ENCODE measurements around the gene CCDC30.
"Not testable (repeated sequence)": the region's sequence is repeated elsewhere in the genome, so short reads cannot be mapped to it uniquely, and the experiment has no call there.

CCDC30 gene

DNA sequence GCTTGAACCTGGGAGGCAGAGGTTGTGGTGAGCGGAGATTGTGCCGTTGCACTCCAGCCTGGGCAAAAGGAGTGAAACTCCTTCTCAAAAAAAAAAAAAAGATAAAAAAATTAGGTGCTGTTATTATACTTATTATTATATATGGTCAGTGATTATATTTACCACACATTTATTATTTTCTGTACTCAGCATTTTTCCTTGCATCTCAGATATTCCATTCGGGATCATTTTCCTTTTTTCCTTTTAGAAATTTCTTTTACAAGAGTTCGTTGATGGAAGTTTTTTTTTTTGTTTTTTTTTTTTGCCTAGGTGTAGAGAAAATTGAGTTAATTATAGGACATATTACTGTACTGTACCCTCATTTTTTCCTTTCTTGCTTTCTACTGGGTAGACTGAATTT is 13.5 kb downstream of the CCDC30 start:
- H3K4me3 ChIP-seq (IDR thresholded peaks at IDR 0.05; ENCODE audit: insufficient read depth, low read depth, low read length): no peak overlapping the region
- no peaks in the 10 kb centered on the region for H4K20me1 ChIP-seq (ENCODE audit: insufficient read depth)
- H3K36me3 ChIP-seq (ENCODE audit: insufficient read depth): no peaks in the 10 kb centered on the region
- TF ChIP-seq, protein P1, sequence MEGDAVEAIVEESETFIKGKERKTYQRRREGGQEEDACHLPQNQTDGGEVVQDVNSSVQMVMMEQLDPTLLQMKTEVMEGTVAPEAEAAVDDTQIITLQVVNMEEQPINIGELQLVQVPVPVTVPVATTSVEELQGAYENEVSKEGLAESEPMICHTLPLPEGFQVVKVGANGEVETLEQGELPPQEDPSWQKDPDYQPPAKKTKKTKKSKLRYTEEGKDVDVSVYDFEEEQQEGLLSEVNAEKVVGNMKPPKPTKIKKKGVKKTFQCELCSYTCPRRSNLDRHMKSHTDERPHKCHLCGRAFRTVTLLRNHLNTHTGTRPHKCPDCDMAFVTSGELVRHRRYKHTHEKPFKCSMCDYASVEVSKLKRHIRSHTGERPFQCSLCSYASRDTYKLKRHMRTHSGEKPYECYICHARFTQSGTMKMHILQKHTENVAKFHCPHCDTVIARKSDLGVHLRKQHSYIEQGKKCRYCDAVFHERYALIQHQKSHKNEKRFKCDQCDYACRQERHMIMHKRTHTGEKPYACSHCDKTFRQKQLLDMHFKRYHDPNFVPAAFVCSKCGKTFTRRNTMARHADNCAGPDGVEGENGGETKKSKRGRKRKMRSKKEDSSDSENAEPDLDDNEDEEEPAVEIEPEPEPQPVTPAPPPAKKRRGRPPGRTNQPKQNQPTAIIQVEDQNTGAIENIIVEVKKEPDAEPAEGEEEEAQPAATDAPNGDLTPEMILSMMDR (conservative IDR thresholded peaks at IDR 0.05; ENCODE audit: low read depth, low read length): no peak
- H3K27me3 ChIP-seq (ENCODE audit: insufficient read depth, low read depth): no peaks in the 10 kb centered on the region
- H3K9ac ChIP-seq: no peak overlapping the region
- no peak overlapping the region for H2AFZ ChIP-seq (ENCODE audit: low read depth)
- H3K4me1 ChIP-seq (ENCODE audit: low read depth, poor library complexity, severe bottlenecking): no peaks in the 10 kb centered on the region
- no peak overlapping the region for H3K4me2 ChIP-seq
- H3K27ac ChIP-seq: no peak overlapping the region
- no peaks in the 10 kb centered on the region for H3K79me2 ChIP-seq (ENCODE audit: insufficient read depth, low read depth)

DNA sequence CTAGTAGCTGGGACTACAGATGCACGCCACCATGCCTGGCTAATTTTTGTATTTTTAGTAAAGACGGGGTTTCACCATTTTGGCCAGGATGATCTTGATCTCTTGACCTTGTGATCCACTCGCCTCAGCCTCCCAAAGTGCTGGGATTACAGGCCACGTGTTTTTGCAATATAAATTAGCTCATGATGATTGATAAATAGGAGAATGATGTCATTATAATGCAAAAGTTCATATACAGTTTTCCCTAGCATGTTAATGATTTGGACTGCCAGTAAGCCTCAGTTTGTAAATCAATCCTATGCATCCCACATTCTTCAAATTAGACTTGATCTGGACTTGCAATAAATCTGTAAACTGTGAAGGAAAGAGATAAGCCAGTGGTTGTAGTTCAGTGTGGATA is 14.3 kb downstream of the CCDC30 start:
- not testable (repeated sequence) for H3K4me1 ChIP-seq (ENCODE audit: low read depth, poor library complexity, severe bottlenecking); H3K27ac ChIP-seq; H4K20me1 ChIP-seq (ENCODE audit: insufficient read depth); H3K27me3 ChIP-seq (ENCODE audit: insufficient read depth, low read depth); H3K4me3 ChIP-seq (IDR thresholded peaks at IDR 0.05; ENCODE audit: insufficient read depth, low read depth, low read length); H3K79me2 ChIP-seq (ENCODE audit: insufficient read depth, low read depth); H3K4me2 ChIP-seq; H2AFZ ChIP-seq (ENCODE audit: low read depth); H3K9ac ChIP-seq; H3K36me3 ChIP-seq (ENCODE audit: insufficient read depth)

DNA sequence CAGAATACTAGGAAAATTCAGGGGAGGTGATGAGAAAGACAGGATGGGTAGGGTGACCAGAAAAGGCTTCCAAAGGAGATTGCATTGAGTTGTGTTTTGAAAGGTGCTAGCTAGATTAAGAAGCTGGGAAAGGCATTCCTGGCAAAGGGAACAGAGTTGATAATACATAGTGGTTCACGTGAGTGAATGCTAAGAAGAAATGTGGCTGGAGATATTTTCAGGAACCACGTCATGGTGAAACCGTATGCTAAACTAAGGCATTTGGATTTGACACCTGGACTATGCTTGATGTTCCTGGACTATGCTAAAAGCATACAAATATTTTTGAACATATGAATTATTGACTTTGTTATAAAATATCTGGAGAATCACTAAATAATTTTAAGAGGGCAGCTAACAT is 14.7 kb downstream of the CCDC30 start:
- Histone ChIP-seq H2AFZ (ENCODE audit: low read depth) (no peak overlapping the region), H3K4me1 (ENCODE audit: low read depth, poor library complexity, severe bottlenecking) (no peaks in the 10 kb centered on the region), H3K36me3 (ENCODE audit: insufficient read depth) (no peaks in the 10 kb centered on the region), H3K9ac (no peak overlapping the region), H3K4me2 (no peak overlapping the region), H3K27ac (no peak overlapping the region), H3K27me3 (ENCODE audit: insufficient read depth, low read depth) (no peaks in the 10 kb centered on the region), H4K20me1 (ENCODE audit: insufficient read depth) (no peaks in the 10 kb centered on the region), H3K4me3 (IDR thresholded peaks at IDR 0.05; ENCODE audit: insufficient read depth, low read depth, low read length) (no peak overlapping the region), H3K79me2 (ENCODE audit: insufficient read depth, low read depth) (no peaks in the 10 kb centered on the region)
- TF ChIP-seq, protein P1 (conservative IDR thresholded peaks at IDR 0.05; ENCODE audit: low read depth, low read length): no peak

DNA sequence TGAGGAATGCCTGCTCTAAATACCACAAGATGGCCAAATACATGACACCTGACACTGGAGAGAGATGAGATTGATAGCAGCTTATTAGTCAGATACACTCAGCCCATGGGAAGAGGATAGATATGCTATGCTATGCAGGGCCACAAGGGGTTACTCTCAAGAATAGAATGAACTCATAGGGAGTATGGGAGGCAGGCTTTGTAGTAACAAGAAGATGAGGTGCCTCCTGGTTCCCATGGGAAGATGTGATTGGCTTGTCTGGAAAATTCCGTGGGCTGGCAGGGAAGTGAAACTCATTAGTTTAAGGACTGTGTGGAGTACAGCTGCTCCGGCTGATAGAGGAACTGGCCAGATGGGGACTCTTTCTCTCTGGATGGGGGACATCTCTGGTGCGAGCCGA is 16.5 kb downstream of the CCDC30 start:
- no peaks in the 10 kb centered on the region for H4K20me1 ChIP-seq (ENCODE audit: insufficient read depth)
- H3K79me2 ChIP-seq (ENCODE audit: insufficient read depth, low read depth): no peaks in the 10 kb centered on the region
- no peak overlapping the region for H3K9ac ChIP-seq
- H3K4me1 ChIP-seq (ENCODE audit: low read depth, poor library complexity, severe bottlenecking): no peaks in the 10 kb centered on the region
- H3K27me3 ChIP-seq (ENCODE audit: insufficient read depth, low read depth): no peaks in the 10 kb centered on the region
- H3K4me2 ChIP-seq: no peak overlapping the region
- H3K4me3 ChIP-seq (IDR thresholded peaks at IDR 0.05; ENCODE audit: insufficient read depth, low read depth, low read length): no peak overlapping the region
- no peak overlapping the region for H2AFZ ChIP-seq (ENCODE audit: low read depth)
- no peaks in the 10 kb centered on the region for H3K36me3 ChIP-seq (ENCODE audit: insufficient read depth)
- TF ChIP-seq, protein P1 (conservative IDR thresholded peaks at IDR 0.05; ENCODE audit: low read depth, low read length): no peak
- H3K27ac ChIP-seq: no peak overlapping the region

DNA sequence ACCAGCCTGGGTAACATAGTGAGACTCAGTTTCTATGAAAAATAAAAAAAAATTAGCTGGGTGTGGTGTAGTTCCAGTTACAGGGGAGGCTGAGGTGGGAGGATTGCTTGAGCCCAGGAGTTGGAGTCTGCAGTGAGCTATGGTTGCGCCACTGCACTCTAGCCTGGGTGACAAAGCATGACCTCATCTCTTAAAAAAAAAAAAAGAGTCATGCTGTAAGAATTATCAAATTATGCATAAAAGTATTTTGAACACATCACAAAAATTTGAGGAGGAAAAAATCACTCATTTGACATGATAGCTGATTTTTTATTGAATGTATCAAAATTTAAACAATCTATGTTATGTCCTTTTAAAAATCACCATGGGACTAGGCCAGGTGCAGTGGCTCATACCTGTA is 17.8 kb downstream of the CCDC30 start:
- TF ChIP-seq, protein P1 (conservative IDR thresholded peaks at IDR 0.05; ENCODE audit: low read depth, low read length): no peak
- Histone ChIP-seq H3K4me1 (ENCODE audit: low read depth, poor library complexity, severe bottlenecking) (no peaks in the 10 kb centered on the region), H3K4me3 (IDR thresholded peaks at IDR 0.05; ENCODE audit: insufficient read depth, low read depth, low read length) (no peak overlapping the region), H4K20me1 (ENCODE audit: insufficient read depth) (no peaks in the 10 kb centered on the region), H3K36me3 (ENCODE audit: insufficient read depth) (no peaks in the 10 kb centered on the region), H2AFZ (ENCODE audit: low read depth) (no peak overlapping the region), H3K79me2 (ENCODE audit: insufficient read depth, low read depth) (no peaks in the 10 kb centered on the region), H3K27ac (no peak overlapping the region), H3K27me3 (ENCODE audit: insufficient read depth, low read depth) (no peaks in the 10 kb centered on the region), H3K9ac (no peak overlapping the region), H3K4me2 (no peak overlapping the region)

Data from KMS-11 (cell line).